ENCODE measurements around the gene ETV3.

The ETV3 gene

DNA sequence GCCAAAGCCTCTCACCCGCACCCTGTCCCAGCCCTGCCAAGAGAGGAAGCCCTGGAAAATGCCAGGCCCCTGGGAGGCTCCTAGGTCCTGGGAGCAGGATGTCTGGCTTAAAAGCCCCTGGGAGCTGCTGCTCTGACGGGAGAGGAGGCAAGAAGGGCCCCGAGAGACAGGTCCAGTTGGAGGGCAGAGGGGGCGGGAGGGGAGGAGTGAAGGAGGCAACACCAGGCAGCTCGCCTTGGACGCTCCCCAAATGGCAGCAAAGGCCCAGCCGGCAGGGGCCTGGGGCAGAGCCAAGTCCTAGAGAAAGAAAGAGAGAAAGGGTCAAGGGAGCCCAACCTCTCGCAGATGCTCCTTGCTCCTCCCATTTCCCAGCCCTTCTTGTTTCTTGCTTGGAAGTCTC lies 45.4 kb downstream of the ETV3 start:
- H3K79me2 ChIP-seq (ENCODE audit: insufficient read depth, low read length): no peaks in the 10 kb centered on the region
- no peaks in the 10 kb centered on the region for H3K9me2 ChIP-seq (replicated peaks; ENCODE audit: insufficient read depth, low read length)
- no peak overlapping the region for H2AFZ ChIP-seq (ENCODE audit: low read depth, low read length, severe bottlenecking)
- H3K27me3 ChIP-seq (ENCODE audit: low read length): no peaks in the 10 kb centered on the region
- no peaks in the 10 kb centered on the region for H4K20me1 ChIP-seq (ENCODE audit: low read depth, low read length)
- H3F3A ChIP-seq (ENCODE audit: insufficient read depth): no peaks in the 10 kb centered on the region
- H3K9ac ChIP-seq (ENCODE audit: low read length): no peak overlapping the region
- H3K9me3 ChIP-seq (ENCODE audit: insufficient read depth, low read length): no peaks in the 10 kb centered on the region
- no peaks in the 10 kb centered on the region for H3K36me3 ChIP-seq (ENCODE audit: low read length)
- H3K27ac ChIP-seq (ENCODE audit: low read depth, low read length): no peak overlapping the region
- TF ChIP-seq, protein P1, sequence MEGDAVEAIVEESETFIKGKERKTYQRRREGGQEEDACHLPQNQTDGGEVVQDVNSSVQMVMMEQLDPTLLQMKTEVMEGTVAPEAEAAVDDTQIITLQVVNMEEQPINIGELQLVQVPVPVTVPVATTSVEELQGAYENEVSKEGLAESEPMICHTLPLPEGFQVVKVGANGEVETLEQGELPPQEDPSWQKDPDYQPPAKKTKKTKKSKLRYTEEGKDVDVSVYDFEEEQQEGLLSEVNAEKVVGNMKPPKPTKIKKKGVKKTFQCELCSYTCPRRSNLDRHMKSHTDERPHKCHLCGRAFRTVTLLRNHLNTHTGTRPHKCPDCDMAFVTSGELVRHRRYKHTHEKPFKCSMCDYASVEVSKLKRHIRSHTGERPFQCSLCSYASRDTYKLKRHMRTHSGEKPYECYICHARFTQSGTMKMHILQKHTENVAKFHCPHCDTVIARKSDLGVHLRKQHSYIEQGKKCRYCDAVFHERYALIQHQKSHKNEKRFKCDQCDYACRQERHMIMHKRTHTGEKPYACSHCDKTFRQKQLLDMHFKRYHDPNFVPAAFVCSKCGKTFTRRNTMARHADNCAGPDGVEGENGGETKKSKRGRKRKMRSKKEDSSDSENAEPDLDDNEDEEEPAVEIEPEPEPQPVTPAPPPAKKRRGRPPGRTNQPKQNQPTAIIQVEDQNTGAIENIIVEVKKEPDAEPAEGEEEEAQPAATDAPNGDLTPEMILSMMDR (IDR thresholded peaks at IDR 0.05; ENCODE audit: insufficient read depth, low read length, poor library complexity, severe bottlenecking): no peak
- no peak for TF ChIP-seq EZH2phosphoT487 (conservative IDR thresholded peaks at IDR 0.05; ENCODE audit: low read length)
- no peak overlapping the region for H3K4me2 ChIP-seq (ENCODE audit: low read depth, low read length, poor library complexity, severe bottlenecking)
- no peak overlapping the region for H3K4me3 ChIP-seq (ENCODE audit: insufficient read depth, low read length, poor library complexity, severe bottlenecking)

DNA sequence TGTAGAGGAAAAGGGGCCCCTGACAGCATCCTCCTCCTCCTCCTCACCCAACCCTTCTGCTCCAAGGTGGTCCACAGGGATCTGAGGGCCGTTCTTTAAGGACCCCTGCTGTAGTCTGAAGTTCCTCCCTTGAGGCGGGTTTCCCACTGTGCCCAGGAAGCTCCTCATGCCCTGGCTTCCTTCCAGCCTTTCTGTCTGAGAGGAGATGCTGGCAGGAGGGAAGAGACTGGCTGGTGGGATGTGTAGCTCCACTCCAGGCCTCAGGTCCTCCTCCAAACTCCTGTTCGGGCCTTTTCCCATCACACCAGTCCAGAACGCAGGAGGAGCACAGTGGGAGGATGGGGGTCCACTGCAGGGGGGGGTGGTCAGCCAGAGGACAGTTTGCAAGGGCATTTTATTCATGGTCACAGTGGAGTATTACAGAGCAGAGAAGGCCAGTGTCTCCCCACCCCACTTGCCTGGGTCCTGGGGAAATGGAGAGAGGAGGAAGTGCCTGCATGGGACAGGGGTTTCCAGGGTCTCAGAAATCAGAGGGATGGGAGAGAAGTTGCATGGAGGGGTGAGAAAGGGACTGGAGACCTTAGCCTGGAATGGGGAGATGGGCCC lies 46.4 kb downstream of the ETV3 start:
- H4K20me1 ChIP-seq (ENCODE audit: low read depth, low read length): no peaks in the 10 kb centered on the region
- H3K79me2 ChIP-seq (ENCODE audit: insufficient read depth, low read length): no peaks in the 10 kb centered on the region
- TF ChIP-seq EZH2phosphoT487 (conservative IDR thresholded peaks at IDR 0.05; ENCODE audit: low read length): no peak
- TF ChIP-seq, protein P1 (IDR thresholded peaks at IDR 0.05; ENCODE audit: insufficient read depth, low read length, poor library complexity, severe bottlenecking): no peak
- H3K4me3 ChIP-seq (ENCODE audit: insufficient read depth, low read length, poor library complexity, severe bottlenecking): no peak overlapping the region
- H3K9me3 ChIP-seq (ENCODE audit: insufficient read depth, low read length): no peaks in the 10 kb centered on the region
- H3K9me2 ChIP-seq (replicated peaks; ENCODE audit: insufficient read depth, low read length): no peaks in the 10 kb centered on the region
- H3K27ac ChIP-seq (ENCODE audit: low read depth, low read length): no peak overlapping the region
- H2AFZ ChIP-seq (ENCODE audit: low read depth, low read length, severe bottlenecking): no peak overlapping the region
- no peaks in the 10 kb centered on the region for H3K36me3 ChIP-seq (ENCODE audit: low read length)
- H3F3A ChIP-seq (ENCODE audit: insufficient read depth): no peaks in the 10 kb centered on the region
- no peaks in the 10 kb centered on the region for H3K27me3 ChIP-seq (ENCODE audit: low read length)
- H3K4me2 ChIP-seq (ENCODE audit: low read depth, low read length, poor library complexity, severe bottlenecking): no peak overlapping the region
- no peak overlapping the region for H3K9ac ChIP-seq (ENCODE audit: low read length)

DNA sequence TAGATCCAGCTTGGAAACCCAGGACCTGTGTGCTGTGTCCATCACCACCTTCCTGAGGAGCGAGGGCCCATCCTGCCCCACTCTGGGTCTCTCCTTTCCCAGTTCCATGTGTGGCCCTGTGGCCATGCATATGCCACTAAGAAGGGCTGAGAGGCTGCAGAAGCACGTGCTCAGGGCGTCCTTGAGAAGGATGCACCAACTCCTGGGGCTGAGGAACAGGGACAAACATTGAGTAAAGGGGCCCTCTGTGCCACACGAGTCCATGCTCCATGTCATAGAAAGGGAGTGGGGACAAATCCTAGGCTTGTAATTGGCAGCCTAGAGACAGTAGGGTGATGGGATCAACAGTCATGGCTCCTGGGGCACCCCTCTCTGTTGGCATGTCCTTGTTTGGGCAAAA lies 47.0 kb downstream of the ETV3 start:
- no peak overlapping the region for H3K4me2 ChIP-seq (ENCODE audit: low read depth, low read length, poor library complexity, severe bottlenecking)
- no peak overlapping the region for H2AFZ ChIP-seq (ENCODE audit: low read depth, low read length, severe bottlenecking)
- H3K27ac ChIP-seq (ENCODE audit: low read depth, low read length): no peak overlapping the region
- H3K9me3 ChIP-seq (ENCODE audit: insufficient read depth, low read length): no peaks in the 10 kb centered on the region
- no peak overlapping the region for H3K4me3 ChIP-seq (ENCODE audit: insufficient read depth, low read length, poor library complexity, severe bottlenecking)
- H3K9me2 ChIP-seq (replicated peaks; ENCODE audit: insufficient read depth, low read length): no peaks in the 10 kb centered on the region
- no peak for TF ChIP-seq EZH2phosphoT487 (conservative IDR thresholded peaks at IDR 0.05; ENCODE audit: low read length)
- TF ChIP-seq, protein P1 (IDR thresholded peaks at IDR 0.05; ENCODE audit: insufficient read depth, low read length, poor library complexity, severe bottlenecking): no peak
- H3K36me3 ChIP-seq (ENCODE audit: low read length): no peaks in the 10 kb centered on the region
- H3K27me3 ChIP-seq (ENCODE audit: low read length): no peaks in the 10 kb centered on the region
- H3K79me2 ChIP-seq (ENCODE audit: insufficient read depth, low read length): no peaks in the 10 kb centered on the region
- H3F3A ChIP-seq (ENCODE audit: insufficient read depth): no peaks in the 10 kb centered on the region
- H4K20me1 ChIP-seq (ENCODE audit: low read depth, low read length): no peaks in the 10 kb centered on the region
- no peak overlapping the region for H3K9ac ChIP-seq (ENCODE audit: low read length)
